SK-N-SH treated with all-trans-retinoic acid at 6 μM for 48 hours (cell line): ENCODE measurements around the gene VANGL1.

Experiments used
- ATAC-seq: fragments of 200-7000 bp; cut with Tn5 transposase; 3 replicates; pipeline ENCODE4 v1.9.1; 2020; ENCODE audit warnings: mild to moderate bottlenecking, moderate library complexity
- ARNTL ChIP-seq: fragments of 450-650 bp; formaldehyde crosslinking; IDR thresholded peaks from 2 replicates; pipeline ENCODE4 v1.5.0; 2020; ENCODE audit warnings: low read depth, mild to moderate bottlenecking, moderate library complexity, borderline replicate concordance
- BACH2 ChIP-seq: fragments of 250-450 bp; sonication (Bioruptor Pico); IDR thresholded peaks from 2 replicates; pipeline ENCODE4 v1.9.0; 2021; ENCODE audit warnings: mild to moderate bottlenecking, borderline replicate concordance
- CSDC2 ChIP-seq: fragments of 250-450 bp; sonication (Bioruptor Pico); IDR thresholded peaks from 2 replicates; pipeline ENCODE4 v1.5.0; 2020; ENCODE audit warnings: mild to moderate bottlenecking, moderate library complexity
- ESRRG ChIP-seq: fragments of 250-450 bp; sonication (Bioruptor Pico); IDR thresholded peaks from 2 replicates; pipeline ENCODE4 v1.6.1; 2021; ENCODE audit warnings: mild to moderate bottlenecking
- GLIS3 ChIP-seq: fragments of 250-450 bp; sonication (Bioruptor Pico); IDR thresholded peaks from 2 replicates; pipeline ENCODE4 v1.5.0; 2020; ENCODE audit warnings: mild to moderate bottlenecking, moderate library complexity
- ISL1 ChIP-seq: fragments of 250-450 bp; sonication (Bioruptor Pico); IDR thresholded peaks from 2 replicates; pipeline ENCODE4 v2.1.2; 2022; ENCODE audit warnings: mild to moderate bottlenecking, moderate library complexity
- OSR1 ChIP-seq: fragments of 250-450 bp; sonication (Bioruptor Pico); IDR thresholded peaks from 2 replicates; pipeline ENCODE4 v1.8.0; 2022; ENCODE audit warnings: moderate library complexity, mild to moderate bottlenecking, inconsistent platforms
- RARB ChIP-seq: fragments of 250-450 bp; sonication (Bioruptor Pico); IDR thresholded peaks from 2 replicates; pipeline ENCODE4 v1.8.0; 2021; ENCODE audit warnings: mild to moderate bottlenecking, moderate library complexity
- SNAI2 ChIP-seq: fragments of 250-450 bp; sonication (Bioruptor Pico); IDR thresholded peaks from 2 replicates; pipeline ENCODE4 v1.5.0; 2020; ENCODE audit warnings: mild to moderate bottlenecking, moderate library complexity
- TCF4 ChIP-seq: fragments of 250-450 bp; sonication (Bioruptor Pico); IDR thresholded peaks from 2 replicates; pipeline ENCODE4 v1.8.0; 2021; ENCODE audit warnings: mild to moderate bottlenecking, moderate library complexity, borderline replicate concordance
- TOX ChIP-seq: fragments of 250-450 bp; sonication (Bioruptor Pico); IDR thresholded peaks from 2 replicates; pipeline ENCODE4 v1.8.0; 2021; ENCODE audit warnings: mild to moderate bottlenecking, moderate library complexity, borderline replicate concordance
- ZC3H10 ChIP-seq: fragments of 250-450 bp; sonication (Bioruptor Pico); IDR thresholded peaks from 2 replicates; pipeline ENCODE4 v1.5.1; 2021; ENCODE audit warnings: mild to moderate bottlenecking, moderate library complexity
- ZFP3 ChIP-seq: fragments of 250-450 bp; sonication (Bioruptor Pico); IDR thresholded peaks from 2 replicates; pipeline ENCODE4 v1.5.0; 2020; ENCODE audit warnings: mild to moderate bottlenecking, moderate library complexity
- ZFP30 ChIP-seq: fragments of 450-650 bp; formaldehyde crosslinking; IDR thresholded peaks from 2 replicates; pipeline ENCODE4 v1.5.0; 2022; ENCODE audit warnings: mild to moderate bottlenecking, moderate library complexity
- ZNF70 ChIP-seq: fragments of 450-650 bp; formaldehyde crosslinking; IDR thresholded peaks from 2 replicates; pipeline ENCODE4 v1.5.0; 2020; ENCODE audit warnings: mild to moderate bottlenecking, moderate library complexity
- TF ChIP-seq, protein P1 (sequence below): fragments of 250-450 bp; sonication (Bioruptor Pico); IDR thresholded peaks from 2 replicates; pipeline ENCODE4 v1.8.0; 2021; ENCODE audit warnings: low read depth, mild to moderate bottlenecking, moderate library complexity, borderline replicate concordance
- TF ChIP-seq, protein P2 (sequence below): fragments of 250-450 bp; sonication (Bioruptor Pico); IDR thresholded peaks from 2 replicates; pipeline ENCODE4 v1.5.0; 2020; ENCODE audit warnings: mild to moderate bottlenecking, moderate library complexity
- TF ChIP-seq, protein P3 (sequence below): fragments of 250-450 bp; sonication (Bioruptor Pico); IDR thresholded peaks from 2 replicates; pipeline ENCODE4 v1.5.1; 2020; ENCODE audit warnings: low read depth, mild to moderate bottlenecking, moderate library complexity
- TF ChIP-seq, protein P4 (sequence below): fragments of 250-450 bp; sonication (Bioruptor Pico); IDR thresholded peaks from 2 replicates; pipeline ENCODE4 v1.5.1; 2021; ENCODE audit warnings: mild to moderate bottlenecking, moderate library complexity

The VANGL1 gene

DNA sequence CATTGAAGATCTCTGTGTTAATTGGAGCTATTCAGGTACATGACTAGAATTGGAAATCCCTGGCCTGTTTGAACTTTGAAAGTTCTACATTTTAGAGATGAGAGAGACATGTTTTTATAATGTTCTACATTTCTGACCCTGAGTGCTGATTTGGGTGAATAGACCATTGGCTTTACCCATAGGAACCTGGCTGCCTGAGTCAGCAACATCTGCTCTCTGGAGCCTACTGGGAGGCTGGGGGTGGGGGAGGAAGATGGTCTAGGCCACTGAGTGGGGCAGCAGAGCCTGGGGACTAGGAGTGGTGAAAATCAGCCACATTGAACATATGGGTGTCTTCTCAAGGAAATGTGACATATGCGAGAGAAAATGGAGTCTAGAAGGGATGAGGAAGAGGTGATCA lies 1.4 kb upstream of the VANGL1 start:
- TF ChIP-seq, protein P1, sequence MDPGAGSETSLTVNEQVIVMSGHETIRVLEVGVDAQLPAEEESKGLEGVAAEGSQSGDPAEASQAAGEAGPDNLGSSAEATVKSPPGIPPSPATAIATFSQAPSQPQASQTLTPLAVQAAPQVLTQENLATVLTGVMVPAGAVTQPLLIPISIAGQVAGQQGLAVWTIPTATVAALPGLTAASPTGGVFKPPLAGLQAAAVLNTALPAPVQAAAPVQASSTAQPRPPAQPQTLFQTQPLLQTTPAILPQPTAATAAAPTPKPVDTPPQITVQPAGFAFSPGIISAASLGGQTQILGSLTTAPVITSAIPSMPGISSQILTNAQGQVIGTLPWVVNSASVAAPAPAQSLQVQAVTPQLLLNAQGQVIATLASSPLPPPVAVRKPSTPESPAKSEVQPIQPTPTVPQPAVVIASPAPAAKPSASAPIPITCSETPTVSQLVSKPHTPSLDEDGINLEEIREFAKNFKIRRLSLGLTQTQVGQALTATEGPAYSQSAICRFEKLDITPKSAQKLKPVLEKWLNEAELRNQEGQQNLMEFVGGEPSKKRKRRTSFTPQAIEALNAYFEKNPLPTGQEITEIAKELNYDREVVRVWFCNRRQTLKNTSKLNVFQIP (CRISPR knock-in tag), result no peak
- no peak for TF ChIP-seq GLIS3 (CRISPR knock-in tag)
- no peak for TF ChIP-seq ZNF70
- TF ChIP-seq ZC3H10 (CRISPR knock-in tag), result no peak
- TF ChIP-seq, protein P2, sequence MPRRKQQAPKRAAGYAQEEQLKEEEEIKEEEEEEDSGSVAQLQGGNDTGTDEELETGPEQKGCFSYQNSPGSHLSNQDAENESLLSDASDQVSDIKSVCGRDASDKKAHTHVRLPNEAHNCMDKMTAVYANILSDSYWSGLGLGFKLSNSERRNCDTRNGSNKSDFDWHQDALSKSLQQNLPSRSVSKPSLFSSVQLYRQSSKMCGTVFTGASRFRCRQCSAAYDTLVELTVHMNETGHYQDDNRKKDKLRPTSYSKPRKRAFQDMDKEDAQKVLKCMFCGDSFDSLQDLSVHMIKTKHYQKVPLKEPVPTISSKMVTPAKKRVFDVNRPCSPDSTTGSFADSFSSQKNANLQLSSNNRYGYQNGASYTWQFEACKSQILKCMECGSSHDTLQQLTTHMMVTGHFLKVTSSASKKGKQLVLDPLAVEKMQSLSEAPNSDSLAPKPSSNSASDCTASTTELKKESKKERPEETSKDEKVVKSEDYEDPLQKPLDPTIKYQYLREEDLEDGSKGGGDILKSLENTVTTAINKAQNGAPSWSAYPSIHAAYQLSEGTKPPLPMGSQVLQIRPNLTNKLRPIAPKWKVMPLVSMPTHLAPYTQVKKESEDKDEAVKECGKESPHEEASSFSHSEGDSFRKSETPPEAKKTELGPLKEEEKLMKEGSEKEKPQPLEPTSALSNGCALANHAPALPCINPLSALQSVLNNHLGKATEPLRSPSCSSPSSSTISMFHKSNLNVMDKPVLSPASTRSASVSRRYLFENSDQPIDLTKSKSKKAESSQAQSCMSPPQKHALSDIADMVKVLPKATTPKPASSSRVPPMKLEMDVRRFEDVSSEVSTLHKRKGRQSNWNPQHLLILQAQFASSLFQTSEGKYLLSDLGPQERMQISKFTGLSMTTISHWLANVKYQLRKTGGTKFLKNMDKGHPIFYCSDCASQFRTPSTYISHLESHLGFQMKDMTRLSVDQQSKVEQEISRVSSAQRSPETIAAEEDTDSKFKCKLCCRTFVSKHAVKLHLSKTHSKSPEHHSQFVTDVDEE (CRISPR knock-in tag), result no peak
- TF ChIP-seq CSDC2 (CRISPR knock-in tag), result no peak
- no peak for TF ChIP-seq ZFP30 (CRISPR knock-in tag)
- no peak for TF ChIP-seq ESRRG (CRISPR knock-in tag)
- TF ChIP-seq BACH2, result no peak
- TF ChIP-seq TOX (CRISPR knock-in tag), result no peak
- TF ChIP-seq TCF4 (CRISPR knock-in tag), result no peak
- TF ChIP-seq OSR1 (CRISPR knock-in tag), result no peak
- no peak for TF ChIP-seq SNAI2 (CRISPR knock-in tag)
- TF ChIP-seq, protein P3, sequence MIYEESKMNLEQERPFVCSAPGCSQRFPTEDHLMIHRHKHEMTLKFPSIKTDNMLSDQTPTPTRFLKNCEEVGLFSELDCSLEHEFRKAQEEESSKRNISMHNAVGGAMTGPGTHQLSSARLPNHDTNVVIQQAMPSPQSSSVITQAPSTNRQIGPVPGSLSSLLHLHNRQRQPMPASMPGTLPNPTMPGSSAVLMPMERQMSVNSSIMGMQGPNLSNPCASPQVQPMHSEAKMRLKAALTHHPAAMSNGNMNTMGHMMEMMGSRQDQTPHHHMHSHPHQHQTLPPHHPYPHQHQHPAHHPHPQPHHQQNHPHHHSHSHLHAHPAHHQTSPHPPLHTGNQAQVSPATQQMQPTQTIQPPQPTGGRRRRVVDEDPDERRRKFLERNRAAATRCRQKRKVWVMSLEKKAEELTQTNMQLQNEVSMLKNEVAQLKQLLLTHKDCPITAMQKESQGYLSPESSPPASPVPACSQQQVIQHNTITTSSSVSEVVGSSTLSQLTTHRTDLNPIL (CRISPR knock-in tag), result no peak
- no peak for TF ChIP-seq ARNTL (CRISPR knock-in tag)
- no peak for TF ChIP-seq ISL1
- TF ChIP-seq RARB (CRISPR knock-in tag), result no peak
- TF ChIP-seq, protein P4, sequence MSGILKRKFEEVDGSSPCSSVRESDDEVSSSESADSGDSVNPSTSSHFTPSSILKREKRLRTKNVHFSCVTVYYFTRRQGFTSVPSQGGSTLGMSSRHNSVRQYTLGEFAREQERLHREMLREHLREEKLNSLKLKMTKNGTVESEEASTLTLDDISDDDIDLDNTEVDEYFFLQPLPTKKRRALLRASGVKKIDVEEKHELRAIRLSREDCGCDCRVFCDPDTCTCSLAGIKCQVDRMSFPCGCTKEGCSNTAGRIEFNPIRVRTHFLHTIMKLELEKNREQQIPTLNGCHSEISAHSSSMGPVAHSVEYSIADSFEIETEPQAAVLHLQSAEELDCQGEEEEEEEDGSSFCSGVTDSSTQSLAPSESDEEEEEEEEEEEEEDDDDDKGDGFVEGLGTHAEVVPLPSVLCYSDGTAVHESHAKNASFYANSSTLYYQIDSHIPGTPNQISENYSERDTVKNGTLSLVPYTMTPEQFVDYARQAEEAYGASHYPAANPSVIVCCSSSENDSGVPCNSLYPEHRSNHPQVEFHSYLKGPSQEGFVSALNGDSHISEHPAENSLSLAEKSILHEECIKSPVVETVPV (CRISPR knock-in tag), result no peak
- TF ChIP-seq, all 23 proteins: peak for 0
- ATAC-seq, result no peak

DNA sequence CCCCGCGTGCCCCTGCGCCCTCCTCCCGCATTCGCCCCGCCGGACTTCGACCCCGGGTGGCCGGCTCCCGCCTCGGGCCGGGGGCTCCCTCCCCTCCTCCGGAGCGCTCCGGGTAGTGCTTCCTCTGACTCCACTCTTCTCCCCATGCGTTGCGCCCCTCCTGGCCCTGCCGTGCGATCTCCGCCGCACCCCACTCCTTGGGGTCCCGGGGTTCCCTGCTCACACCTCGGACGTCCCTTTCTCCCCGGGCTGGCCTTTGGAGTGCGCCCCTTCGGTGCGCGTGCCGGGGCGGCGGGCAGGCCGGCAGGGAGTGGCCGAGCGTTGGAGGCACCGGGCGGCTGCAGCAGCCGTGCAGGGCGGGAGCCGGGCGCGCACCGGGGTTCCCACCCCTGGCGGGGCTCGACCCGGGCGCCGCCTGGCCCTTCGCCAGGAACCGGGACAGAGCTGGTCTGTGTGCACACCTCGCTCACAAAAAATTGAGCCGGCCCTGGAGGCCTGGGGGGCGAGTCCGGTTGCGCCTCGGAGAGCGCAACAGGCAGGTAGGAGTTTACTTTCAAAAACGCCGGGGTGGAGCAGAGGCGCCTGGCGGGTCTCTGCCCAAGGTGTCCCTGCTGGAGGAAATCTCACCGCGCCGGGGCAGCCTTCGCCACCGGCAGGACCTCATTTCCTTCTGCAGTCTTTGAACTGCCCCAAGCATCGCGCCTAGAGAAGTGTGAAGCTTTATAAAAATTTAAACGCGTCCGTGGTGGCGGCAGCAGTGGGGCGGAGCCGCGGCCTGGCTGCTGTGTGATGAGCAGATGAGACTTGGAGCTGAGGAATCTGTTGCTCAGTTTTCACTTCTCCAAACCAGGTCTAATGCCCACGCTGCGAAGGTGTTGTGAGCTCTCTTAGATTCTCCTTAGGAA lies 650 bp downstream of the VANGL1 start:
- TF ChIP-seq ZFP3 (CRISPR knock-in tag), result peak; percentile 86; the same call in 1 of the 2 replicates
- TF ChIP-seq, protein P1 (CRISPR knock-in tag), result no peak
- TF ChIP-seq TCF4 (CRISPR knock-in tag), result no peak
- TF ChIP-seq SNAI2 (CRISPR knock-in tag), result no peak
- TF ChIP-seq, protein P3 (CRISPR knock-in tag), result no peak
- ATAC-seq, result peak; percentile 83
